VCaP (cell line): ENCODE results near the gene MSRB3.

Experiments
- H3K27ac ChIP-seq: fragments of 450-650 bp; 2 replicates; pipeline ENCODE4 v1.5.1; 2017
- TF ChIP-seq, protein P1 (sequence below): fragments of 450-650 bp; conservative IDR thresholded peaks from 2 replicates; pipeline ENCODE4 v1.5.1; 2017; ENCODE audit warnings: mild to moderate bottlenecking, moderate library complexity

The MSRB3 gene

GRCh38 chr12:65368055-65368454 is 89.6 kb downstream of the MSRB3 start:
- H3K27ac ChIP-seq = no peak overlapping the region
- TF ChIP-seq, protein P1, sequence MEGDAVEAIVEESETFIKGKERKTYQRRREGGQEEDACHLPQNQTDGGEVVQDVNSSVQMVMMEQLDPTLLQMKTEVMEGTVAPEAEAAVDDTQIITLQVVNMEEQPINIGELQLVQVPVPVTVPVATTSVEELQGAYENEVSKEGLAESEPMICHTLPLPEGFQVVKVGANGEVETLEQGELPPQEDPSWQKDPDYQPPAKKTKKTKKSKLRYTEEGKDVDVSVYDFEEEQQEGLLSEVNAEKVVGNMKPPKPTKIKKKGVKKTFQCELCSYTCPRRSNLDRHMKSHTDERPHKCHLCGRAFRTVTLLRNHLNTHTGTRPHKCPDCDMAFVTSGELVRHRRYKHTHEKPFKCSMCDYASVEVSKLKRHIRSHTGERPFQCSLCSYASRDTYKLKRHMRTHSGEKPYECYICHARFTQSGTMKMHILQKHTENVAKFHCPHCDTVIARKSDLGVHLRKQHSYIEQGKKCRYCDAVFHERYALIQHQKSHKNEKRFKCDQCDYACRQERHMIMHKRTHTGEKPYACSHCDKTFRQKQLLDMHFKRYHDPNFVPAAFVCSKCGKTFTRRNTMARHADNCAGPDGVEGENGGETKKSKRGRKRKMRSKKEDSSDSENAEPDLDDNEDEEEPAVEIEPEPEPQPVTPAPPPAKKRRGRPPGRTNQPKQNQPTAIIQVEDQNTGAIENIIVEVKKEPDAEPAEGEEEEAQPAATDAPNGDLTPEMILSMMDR = no peak

DNA sequence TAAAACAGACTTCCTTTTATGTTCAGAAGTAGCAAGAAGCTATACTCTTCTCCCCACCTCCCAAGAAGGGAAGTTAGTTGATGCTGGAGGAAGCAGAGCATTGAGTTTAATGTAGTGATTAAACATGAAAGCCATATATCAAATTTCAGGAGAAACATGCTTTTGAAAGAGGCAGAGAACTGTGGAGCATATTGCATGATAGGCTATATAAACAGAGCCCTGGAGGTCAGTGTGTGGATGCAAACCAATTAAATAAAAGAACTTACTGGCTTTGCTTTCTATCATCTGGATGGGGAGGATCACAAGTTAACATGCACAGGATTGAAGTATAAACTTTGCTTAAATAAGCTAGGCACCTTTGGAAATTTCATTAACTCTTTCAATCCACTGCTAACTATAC is 94.1 kb downstream of the MSRB3 start:
- H3K27ac ChIP-seq = no peak overlapping the region
- TF ChIP-seq, protein P1 = no peak

DNA sequence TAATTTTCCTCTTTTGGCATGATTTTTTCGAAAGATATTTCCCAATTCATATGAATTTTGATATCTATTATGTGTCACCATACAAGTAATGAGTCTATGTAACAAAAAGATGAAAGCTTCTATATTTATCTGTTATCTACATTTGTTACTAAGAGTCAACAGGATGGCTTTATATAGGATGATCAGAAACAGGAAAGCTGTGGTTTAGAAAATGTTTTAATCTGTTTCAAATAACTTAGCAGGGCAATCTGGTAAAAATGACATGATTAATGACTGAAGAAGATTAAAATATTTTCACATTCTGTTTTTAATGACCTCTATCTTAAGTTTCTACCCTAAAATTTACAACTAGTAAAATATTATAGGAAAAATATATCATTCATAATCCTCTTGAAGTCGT is 105.8 kb downstream of the MSRB3 start:
- H3K27ac ChIP-seq = no peak overlapping the region
- TF ChIP-seq, protein P1 = no peak

GRCh38 chr12:65387396-65387795 is 108.9 kb downstream of the MSRB3 start:
- TF ChIP-seq, protein P1 = no peak
- H3K27ac ChIP-seq = no peak overlapping the region

DNA sequence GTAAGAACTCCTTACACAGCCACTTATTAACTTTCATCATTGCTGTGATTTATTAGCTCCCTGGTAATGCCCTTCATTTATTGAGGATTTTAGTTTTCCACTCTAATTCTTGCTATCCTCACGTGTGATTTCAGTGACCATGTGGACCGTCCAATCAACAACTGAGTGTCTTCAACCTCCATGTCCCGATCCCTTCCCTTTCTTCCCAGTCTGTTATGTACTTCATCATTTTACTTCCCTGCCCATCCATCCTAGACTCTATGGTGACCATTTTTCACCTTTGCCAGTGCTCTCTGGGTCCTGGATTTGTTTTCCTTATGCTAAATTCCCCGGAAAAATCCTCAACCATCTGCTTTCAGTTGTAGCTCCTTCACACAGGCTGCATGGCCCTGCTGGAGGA is 111.0 kb downstream of the MSRB3 start:
- no peak overlapping the region for H3K27ac ChIP-seq
- TF ChIP-seq, protein P1 = no peak

DNA sequence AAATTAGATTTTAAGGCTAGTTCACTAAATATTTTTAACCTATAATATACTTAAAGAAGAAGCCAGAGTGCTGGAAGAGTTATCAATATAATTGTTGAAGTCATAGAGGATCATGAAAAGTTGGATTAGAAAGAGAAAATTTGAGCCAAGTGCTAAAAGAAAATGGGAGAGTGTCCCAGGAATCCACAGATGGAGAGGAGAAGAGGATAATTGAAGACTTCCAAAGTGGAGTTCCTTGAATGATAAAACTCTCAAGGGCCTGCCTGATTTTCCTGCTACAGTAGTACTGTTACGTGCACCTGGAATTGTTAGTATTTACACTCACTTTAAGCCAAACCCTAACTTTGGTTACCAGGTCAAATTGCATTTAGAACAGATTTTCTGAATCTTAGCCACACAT is 113.2 kb downstream of the MSRB3 start:
- TF ChIP-seq, protein P1 = no peak
- H3K27ac ChIP-seq = no peak overlapping the region

DNA sequence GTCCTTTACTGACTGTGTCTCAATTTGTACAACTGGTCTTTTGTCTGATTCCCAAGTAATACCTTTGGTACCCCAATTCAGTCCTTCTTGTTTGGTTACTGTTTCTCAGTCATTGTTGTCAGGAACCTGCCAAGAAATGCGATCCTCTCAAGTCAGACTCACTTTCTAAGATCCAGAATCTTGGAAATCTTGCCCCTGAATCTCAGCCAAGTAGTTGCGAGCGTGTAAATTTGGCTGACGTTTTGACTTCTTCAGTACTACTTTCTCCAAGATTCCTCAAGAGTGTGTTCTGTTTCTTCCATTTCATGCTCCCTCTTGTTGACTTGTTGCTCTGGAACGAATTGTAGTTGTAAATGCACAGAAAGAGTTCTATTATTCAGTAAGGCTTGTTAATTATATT is 114.0 kb downstream of the MSRB3 start:
- no peak overlapping the region for H3K27ac ChIP-seq
- TF ChIP-seq, protein P1 = no peak

GRCh38 chr12:65403188-65403587 is 124.7 kb downstream of the MSRB3 start:
- no peak overlapping the region for H3K27ac ChIP-seq
- TF ChIP-seq, protein P1 = no peak
